NCI-H460 (cell line): ENCODE measurements around the gene NFS1. TPM values are rescaled to one million over a fixed set of nuclear protein-coding genes. Genes with fewer than 3 reads are reported as not detected.

Experiments
- DNase-seq: peaks from one replicate; pipeline ENCODE4 v3.0.0-alpha.2; 2016; ENCODE audit warnings: low read depth; ENCODE audit errors: extremely low read depth
- total RNA-seq: library from RNA; depleted of rRNA; stranded (reverse); fragments of >200 nt; shearing (Covaris generic); gene quantifications from 2 replicates; pipeline ENCODE4 v1.2.3, GENCODE V29; 2014

The NFS1 gene
- total RNA-seq, 1 experiment from 2014 or later = 101 TPM

- DNase-seq = no peak
Observed at GRCh38 chr20:35648836-35649235, 50.3 kb downstream of the NFS1 start.

- no peak for DNase-seq
Observed at GRCh38 chr20:35644806-35645205, 54.3 kb downstream of the NFS1 start.

GRCh38 chr20:35643045-35643444 lies 56.1 kb downstream of the NFS1 start:
- no peak for DNase-seq

- DNase-seq = no peak
Observed at GRCh38 chr20:35641743-35642142, 57.4 kb downstream of the NFS1 start.

- DNase-seq = no peak
Observed at GRCh38 chr20:35640724-35641123, 58.4 kb downstream of the NFS1 start.

GRCh38 chr20:35638751-35639150 lies 60.4 kb downstream of the NFS1 start:
- no peak for DNase-seq

- DNase-seq = no peak
Observed at GRCh38 chr20:35637276-35637675, 61.9 kb downstream of the NFS1 start.

- DNase-seq = no peak
Observed at GRCh38 chr20:35636095-35636494, 63.1 kb downstream of the NFS1 start.

- no peak for DNase-seq
Observed at GRCh38 chr20:35635652-35636051, 63.5 kb downstream of the NFS1 start.

- DNase-seq = no peak
Observed at GRCh38 chr20:35632539-35633115, 66.5 kb downstream of the NFS1 start.

- DNase-seq = no peak
Observed at GRCh38 chr20:35630636-35631035, 68.5 kb downstream of the NFS1 start.

GRCh38 chr20:35629427-35630145 lies 69.6 kb downstream of the NFS1 start:
- DNase-seq = no peak

- no peak for DNase-seq
Observed at GRCh38 chr20:35627121-35627520, 72.0 kb downstream of the NFS1 start.

GRCh38 chr20:35626386-35627001 lies 72.7 kb downstream of the NFS1 start:
- DNase-seq = no peak

GRCh38 chr20:35625584-35626385 lies 73.4 kb downstream of the NFS1 start:
- DNase-seq = no peak

GRCh38 chr20:35621560-35621946 lies 77.6 kb downstream of the NFS1 start:
- DNase-seq = no peak

- DNase-seq = no peak
Observed at GRCh38 chr20:35620818-35621559, 78.2 kb downstream of the NFS1 start.

GRCh38 chr20:35619196-35620095 lies 79.7 kb downstream of the NFS1 start:
- peak; percentile 80 for DNase-seq

- DNase-seq = no peak
Observed at GRCh38 chr20:35618263-35619131, 80.7 kb downstream of the NFS1 start.
